CD4-positive, alpha-beta T cell treated with Interferon alpha-2 for 1 hour (primary cell): Measurements from ENCODE around the gene IL21R.
"Not testable (repeated sequence)": the region's sequence is repeated elsewhere in the genome, so short reads cannot be mapped to it uniquely, and the experiment has no call there.

Experiments used
- DNase-seq, 2 donors: peaks; one replicate each; pipeline ENCODE4 v3.0.0-alpha.2; 2020 to 2022

IL21R gene

DNA sequence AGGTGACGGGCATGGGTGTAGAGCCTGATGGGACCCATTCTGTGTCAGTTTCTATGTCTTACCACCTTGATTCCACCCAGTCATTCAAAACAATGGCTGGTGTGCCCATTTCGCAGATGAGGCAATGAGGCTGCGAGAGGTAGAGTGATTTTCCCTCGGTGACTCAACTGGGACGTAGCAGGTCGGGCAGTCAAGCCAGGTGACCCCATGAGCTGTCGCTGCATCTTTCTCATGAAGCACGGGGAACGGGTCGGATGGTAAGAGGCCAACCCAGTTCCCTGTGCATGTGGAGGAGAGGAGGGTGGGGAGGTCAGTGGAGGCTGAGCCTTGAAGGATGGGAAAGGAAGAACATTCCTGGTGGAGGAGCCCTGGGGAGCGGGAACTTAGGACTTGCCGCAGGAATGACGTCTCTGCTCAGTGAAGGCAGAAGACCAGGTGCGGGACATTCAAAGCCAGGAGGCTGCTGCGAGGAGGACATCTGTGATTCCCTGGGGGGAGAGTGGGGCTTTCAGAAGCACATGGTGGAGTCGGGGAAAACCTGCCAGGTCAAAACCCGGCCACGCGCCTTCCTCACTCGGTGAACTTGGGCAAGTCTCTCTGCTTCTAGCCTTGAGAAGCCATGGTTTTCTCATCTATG is 1.1 kb downstream of the IL21R start:
- peak; percentile 28 to 37 for DNase-seq

DNA sequence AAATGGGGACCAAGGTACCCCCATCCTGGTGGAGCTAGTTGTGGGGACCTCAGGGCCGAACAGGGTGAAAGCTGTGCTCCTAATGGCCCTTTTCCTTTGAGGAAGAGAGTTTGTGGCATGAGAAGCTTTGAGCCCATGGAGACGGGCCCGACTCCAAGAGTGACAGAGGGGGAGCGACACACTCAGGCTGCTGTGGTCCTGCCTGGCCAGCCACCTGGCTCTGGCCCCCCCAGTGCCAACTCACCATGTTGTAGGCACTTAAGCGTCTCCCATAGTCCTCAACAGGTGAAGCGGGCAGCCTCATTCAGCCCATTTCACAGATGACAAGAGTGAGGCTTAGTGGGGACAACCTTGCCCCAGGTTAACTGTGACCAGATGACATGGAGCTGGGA is 1.6 kb downstream of the IL21R start:
- DNase-seq: no peak

DNA sequence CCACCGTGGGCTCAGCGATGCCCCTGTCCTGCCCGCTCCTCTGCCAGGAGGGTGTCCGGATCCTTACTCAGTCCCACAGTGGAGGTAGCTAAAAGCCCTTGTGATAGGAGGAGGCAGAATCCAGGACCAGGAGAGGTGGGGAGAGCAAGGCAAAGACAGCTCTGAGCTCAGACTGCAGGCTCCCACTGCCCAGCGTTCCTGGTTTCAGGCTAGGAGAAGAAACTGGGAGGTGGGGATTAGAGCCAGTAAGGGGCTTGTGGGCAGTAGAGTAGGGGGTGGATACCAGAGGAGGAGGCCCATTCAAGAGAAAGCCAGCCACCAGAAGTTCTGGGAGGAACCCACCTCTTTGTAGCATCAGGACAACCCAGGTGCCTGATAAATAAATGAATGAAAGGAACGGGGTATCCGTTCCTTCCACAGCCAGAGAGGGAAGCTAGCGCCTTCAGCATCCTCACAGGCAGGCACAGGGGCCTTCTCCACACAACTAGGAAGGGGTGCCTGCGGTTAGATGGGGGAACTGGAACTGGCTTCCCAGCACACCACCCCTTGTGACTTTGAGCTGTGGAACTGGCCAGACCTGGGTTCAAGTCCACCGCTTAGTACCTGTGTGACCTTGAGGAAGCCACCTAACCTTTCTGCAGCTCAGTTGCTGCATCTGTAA is 2.3 kb downstream of the IL21R start:
- no peak for DNase-seq

DNA sequence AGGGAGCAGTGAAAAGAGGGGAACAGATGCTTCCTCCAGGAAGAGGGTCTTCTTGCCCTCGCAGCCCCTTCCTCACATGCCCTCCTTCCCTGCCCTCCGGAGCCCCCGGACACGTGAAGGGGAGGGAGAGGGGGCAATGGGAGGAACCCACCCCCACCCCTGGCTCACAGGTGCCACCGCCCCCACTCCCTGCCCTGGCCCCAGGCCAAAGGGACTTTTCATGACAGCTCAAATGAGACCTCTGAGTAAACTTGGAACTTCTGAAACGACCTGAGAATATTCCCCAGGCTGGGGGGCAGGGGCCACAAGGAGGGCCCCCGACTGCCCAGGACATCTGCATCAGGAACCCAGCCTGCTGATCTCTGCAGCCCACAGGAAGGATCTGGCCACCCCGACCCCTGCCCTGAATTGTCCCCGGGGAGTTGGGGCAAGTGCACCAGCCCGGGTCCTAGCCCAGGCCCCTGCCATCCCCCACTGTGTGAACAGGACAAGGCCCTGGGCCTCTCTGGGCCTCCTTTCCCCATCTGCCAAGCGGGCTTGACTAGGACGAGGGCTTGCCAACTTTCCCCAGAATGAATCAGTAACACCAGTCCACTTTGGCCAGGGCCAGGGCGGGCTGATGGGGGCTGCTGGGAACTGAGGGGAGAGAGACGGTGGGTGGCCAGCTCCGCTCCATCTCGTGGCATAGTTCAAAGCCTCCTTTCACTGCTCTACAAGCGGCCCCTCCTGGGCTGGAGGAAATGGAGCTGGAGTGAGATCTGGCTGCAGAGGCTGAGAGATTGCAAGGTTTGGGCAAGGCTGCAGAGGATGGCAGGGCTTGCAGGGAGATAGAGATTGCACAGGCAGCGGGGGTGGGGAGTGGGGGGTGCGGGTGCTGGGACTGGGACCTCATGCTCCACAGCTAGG is 3.8 kb downstream of the IL21R start:
- no peak for DNase-seq

DNA sequence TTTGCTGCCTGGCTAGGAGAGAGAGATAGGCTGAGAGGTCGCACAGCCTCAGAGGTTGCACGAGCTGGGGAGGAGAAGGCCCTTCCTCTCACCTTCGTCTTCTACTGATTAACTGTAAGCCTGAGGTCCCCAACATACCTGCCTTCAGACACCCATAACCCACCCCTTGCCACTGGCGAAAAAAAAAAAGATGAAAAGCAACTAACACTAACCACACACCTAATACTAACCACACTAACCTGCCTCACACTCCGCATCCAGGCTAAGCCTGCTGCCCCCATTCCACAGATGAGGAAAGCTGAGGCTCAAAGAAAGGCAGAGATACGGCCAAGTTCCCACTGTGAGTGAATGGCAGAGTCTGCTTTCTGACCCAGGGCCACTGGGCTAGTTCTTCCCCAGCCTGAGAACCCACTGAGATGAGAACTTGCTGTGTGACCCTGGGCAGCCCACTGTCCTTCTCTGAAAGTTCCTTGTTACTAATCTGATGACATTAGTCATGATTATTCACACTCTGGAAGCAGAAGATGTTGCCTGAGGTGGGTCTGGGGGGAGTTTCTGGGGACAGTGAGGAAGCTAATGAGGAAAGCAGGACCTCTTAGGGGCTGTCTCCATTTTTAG is 4.6 kb downstream of the IL21R start:
- DNase-seq: no peak

DNA sequence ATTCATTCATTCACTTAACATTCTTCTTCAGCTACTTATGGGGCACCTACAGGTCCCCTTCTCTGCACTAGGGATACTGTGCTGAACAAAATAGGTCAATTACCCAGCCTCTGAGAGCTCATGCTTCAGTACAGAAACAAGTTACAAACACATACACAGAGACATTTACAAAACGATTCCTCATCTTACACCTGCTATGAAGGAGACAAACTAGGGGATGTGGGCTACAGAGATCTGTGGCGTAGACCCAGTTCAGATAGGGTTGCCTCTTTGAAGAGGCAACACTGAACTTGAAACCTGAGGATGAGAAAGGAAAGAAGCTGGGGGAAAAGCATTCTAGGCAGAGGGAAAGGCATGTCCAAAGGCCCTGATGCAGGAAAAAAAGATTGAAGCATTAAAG is 5.2 kb downstream of the IL21R start:
- no peak for DNase-seq

DNA sequence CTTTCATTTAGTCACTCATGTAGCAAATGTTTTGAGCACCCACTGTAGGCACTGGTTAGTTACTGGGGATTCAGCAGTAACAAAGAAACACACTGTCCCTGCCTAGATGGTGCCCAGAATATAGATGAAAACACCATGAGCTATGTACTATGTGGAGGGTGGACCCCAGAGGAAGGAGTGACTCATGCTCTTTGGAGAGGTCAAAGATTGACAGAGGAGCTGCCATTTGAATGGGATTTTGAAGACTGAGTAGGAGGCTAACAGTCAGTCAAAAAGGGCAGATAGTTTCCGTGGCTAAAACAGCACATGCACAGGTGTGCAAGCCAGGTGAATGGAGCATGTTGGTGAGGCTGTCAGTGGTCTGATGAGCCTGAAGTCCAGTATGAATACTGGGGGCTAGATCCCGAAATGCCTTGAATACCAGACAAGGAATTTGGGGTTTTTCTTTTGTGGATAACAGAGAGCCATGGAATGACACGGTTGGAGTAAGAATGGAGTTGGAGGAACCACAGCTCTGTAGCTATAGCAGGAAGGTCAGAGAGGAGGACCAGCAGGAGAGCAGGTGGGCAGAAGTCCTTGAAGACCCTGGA is 6.1 kb downstream of the IL21R start:
- DNase-seq: peak in 1 of 2 donors; percentile 37

DNA sequence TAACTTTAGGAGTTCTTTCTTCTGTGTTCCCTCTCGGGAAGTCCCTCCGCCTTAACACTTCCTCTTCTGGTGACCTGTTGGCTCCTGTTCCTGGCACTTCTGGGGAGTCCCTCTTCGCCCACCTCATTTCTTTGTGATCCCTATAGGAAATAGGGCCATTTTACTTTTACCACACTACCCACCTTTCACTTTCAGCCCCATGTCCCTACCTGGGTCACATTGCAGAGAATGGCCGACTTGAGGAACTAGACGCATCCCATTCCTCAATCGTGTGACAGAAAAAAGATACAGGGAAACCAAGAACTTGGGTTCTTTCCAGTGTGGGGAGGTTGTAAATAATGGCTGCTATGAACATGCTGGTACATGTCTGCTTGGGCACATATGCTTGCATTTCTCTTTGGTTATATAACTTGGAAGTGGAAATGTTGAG is 6.6 kb downstream of the IL21R start:
- DNase-seq: no peak

DNA sequence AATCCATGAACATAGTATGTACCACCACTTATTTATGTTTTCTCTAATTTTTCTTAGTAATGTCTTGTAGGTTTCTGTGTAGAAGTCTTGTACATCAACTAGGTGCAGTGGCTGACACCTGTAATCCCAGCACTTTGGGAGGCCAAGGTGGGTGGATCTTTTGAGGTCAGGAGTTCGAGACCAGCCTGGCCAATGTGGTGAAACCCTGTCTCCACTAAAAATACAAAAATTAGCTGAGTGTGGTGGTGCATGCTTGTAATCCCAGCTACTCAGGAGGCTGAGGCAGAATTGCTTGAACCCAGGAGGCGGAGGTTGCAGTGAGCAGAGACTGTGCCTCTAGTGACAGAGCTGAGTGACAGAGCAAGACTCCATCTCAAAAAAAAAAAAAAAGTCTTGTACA is 8.0 kb downstream of the IL21R start:
- not testable (repeated sequence) for DNase-seq

DNA sequence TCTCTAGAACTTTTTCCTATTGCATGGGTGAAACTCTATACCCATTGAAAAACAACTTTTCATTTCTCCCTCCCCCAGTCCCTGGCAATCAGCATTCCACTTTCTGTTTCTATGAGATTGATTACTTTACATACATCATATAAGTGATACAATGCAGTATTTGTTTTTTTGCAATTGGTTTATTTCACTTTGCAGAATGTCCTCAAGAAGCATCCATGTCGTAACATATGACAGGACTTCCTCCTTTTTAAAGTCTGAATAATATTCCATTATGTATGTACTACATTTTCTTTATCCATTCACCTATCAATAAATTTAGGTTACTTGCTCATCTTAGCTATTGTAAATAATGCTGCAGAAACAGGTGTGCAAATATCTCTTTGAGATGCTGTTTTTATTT is 8.8 kb downstream of the IL21R start:
- no peak for DNase-seq

DNA sequence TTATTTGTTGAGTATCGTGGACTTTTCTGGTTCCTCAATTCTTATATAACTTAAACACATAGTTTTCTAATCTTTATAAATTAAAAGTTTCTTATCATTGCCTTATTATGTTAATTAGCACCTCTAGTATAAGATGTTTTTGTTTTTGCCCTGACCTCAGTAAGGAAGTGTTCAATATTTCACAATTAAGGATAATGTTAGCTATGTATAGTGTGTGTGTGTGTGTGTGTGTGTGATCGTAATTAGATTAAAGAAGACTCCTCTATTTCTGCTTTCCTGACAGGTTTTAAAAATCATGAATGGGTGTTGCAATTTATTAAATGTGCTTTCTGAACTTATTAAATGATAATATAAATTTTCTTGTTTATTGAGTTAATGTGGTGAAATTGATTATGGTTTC is 12.0 kb downstream of the IL21R start:
- DNase-seq: no peak

DNA sequence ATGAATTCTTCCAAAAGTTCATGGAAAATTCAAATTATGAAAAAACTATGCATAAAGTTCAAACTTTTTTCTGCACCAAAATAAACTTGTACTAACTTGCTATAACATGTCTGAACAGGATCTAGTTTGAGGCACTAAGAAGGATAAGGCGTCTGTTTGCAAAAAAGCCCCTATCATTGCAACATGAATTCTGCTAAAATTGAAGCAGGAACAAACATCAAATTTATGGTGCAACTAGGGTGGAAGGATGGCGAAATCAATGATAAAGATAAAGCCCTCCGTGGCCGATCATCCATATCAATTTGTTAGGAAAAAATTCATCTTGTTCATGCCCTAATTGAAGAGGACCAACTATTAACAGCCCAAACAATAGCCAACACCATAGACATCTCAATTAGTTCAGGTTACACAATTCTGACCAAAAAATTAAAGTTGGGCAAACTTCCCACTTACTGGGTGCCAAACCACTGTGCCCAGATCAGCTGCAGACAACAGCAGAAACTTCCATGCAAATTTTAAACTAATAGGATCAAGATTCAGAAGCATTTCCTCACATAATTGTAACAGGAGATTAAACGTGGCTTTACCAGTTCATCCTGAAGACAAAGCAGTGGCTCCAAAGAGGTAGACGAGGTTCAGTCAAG is 12.9 kb downstream of the IL21R start:
- DNase-seq: no peak

DNA sequence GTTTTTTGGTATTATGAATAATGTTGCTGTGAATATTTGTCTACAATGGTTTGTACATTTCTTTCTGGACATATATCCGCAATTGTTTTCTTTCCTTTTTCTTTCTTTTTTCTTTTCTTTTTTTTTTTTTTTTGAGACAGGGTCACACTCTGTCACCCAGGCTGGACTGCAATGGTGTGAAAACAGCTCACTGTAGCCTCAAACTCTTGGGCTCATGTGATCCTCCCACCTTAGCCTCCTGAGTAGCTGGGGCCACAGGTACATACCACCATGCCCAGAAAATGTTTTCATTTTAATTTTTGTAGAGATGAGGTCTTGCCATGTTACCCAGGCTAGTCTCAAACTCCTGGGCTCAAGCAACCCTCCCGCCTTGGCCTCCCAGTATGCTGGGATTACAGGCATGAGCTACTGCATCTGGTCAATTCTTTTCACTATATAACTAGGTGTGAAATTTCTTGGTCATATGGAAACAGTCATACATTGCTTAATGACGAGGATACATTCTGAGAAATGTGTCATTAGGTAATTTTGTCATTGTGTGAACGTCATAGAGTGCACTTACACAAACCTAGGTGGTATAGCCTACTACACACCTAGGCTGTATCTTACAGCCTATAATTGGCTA is 15.2 kb downstream of the IL21R start:
- no peak for DNase-seq

DNA sequence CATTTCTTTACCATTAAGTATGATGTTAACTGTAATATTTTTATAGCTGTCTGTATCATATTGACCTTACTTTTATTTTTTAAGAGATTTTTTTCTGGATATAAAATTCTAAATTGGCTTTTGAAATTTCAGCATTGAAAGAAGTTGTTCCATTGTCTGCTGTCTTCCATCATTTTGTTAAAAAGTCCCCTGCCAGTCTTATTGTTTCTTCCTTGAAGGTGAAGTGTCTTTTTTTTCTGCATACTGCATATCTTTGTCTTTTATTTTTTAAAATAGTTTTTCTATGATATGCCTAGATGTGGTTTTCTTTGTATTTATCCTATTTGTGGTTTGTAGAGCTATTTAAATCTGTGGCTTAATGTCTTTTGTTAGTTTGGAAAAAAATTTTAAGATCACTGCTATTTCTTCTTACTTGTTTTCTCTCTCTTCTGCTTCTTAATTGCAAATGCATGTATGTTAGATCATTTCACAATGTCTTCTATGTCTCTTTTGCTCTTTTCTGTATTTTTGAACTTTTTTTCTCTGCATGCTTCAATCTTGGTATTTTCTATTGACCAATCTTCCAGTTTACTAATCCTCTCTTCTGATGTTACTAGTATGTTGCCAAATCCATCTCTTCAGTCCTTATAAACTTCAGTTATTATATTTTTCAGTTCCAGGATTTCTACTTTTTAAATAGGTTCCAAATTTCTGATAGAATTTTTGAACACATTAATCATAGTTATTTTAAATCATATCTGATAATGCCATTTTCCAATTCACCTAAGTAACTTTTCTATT is 20.2 kb downstream of the IL21R start:
- no peak for DNase-seq

DNA sequence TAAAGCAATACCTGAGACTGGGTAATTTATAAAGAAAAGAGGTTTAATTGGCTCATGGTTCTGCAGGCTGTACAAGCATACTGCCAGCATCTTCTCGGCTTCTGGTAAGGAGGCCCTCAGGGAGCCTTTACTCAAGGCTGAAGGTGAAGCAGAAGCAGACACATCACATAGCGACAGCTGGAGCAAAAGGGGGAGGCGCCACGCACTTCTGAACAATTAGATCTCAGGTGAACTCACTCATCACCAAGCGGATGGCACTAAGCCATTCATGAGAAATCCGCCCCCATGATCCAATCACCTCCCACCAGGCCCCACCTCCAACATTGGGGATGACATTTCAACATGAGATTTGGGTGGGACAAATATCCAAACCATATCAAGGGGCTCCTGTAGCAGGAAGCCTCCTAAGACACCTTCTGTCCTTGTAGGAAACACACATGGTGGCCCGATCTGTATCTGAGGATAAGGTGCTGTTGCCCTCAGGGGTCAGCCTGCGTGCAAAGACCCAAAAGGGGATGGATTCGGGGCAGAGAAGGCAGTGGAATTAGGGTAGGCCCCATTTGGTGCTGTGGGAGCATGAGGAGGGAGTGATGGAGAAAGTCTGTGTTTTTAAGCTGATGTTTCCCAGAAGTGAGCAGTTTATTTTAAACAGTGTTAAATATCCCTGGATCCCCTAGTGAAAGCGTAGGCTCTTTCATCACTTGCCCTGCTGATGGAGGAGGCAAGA is 23.0 kb downstream of the IL21R start:
- no peak for DNase-seq

DNA sequence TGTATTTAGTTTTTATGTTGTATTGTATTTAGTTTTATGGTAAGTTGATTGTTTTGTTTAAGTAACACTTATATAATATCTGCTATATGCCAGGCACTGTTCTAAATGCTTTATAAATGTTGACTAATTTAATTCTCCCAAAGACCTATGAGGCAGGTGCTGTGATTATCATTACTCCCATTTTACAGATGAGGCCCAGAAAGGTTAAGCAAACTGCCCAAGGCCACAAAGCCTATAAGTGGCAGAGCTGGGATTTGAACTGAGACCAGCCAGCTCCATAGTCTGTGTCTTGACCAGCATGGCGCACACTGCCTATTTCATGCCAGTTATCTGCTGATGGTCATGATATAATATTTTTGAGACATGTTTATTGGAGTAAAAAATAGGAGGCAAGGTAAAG is 24.0 kb downstream of the IL21R start:
- DNase-seq: no peak

DNA sequence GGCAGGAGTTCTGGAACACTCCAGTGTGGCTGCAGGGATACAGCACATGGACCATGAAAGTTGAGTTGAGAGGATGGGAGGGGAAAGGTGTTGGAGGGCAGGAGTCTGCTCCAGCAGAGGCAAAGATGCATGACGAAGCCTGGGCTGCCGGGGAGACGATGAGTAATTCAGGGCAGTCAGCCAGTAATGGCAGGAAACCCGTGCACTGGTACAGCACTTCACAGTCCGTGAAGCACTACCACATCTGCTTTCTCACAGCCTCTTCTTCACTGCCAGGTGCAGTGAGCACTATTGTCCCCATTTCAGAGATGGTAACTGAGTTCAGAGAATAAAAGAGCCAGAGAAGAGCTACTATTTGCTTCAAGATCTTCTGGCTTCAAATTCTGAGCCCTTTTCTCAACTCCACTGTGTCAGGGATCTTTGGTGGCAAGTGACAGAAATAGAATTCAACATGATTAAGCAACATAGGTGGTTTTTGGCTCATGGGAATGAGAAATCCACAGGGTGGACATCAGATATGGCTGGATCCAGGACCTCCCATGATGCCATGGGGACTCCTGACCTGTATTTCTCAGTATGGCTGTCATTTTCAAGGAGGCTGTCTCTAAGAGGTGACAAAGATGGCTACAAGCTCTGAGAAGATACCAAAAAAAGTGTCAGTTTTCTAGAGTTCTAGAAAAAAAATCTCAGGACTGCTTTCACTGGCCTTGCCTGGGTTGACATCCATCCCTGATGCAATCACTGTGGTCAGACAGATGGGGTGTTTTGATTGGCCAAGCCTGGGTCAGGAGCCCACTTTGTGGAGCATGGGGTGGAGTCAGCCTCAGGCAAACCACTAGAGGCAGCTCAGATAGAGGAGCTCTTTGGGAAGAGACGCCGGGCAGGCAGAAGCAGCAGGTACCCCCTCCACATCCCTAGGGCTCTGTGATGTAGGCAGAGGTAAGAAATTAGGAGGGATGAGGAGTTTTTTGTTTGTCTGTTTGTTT is 24.7 kb downstream of the IL21R start:
- DNase-seq: peak; percentile 72 to 73

DNA sequence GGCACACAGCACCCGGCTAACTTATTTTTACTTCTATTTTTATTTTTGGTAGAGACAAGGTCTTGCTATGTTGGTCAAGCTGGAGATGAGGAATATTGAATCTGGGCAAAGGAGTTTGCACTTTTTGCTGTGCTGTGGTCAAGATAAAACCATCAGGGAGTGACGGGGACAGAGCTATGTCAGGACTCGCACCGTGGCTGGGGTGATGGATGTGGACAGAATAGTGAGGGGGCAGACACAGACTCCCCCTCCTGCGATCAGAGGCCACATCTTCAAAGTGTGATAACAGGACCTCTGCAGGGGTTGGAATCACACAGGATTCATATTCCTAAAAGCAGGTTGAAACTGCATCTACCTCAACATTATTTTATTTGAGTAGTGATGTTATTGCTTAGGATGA is 25.6 kb downstream of the IL21R start:
- no peak for DNase-seq
